HG03571 (cell line): ENCODE data around the gene ZNF714.

Experiments used
- ATAC-seq: cut with Tn5 transposase; IDR thresholded peaks from one replicate; pipeline ENCODE4 v1.9.1; 2021; ENCODE audit not compliant: unreplicated experiment

ZNF714 gene

DNA sequence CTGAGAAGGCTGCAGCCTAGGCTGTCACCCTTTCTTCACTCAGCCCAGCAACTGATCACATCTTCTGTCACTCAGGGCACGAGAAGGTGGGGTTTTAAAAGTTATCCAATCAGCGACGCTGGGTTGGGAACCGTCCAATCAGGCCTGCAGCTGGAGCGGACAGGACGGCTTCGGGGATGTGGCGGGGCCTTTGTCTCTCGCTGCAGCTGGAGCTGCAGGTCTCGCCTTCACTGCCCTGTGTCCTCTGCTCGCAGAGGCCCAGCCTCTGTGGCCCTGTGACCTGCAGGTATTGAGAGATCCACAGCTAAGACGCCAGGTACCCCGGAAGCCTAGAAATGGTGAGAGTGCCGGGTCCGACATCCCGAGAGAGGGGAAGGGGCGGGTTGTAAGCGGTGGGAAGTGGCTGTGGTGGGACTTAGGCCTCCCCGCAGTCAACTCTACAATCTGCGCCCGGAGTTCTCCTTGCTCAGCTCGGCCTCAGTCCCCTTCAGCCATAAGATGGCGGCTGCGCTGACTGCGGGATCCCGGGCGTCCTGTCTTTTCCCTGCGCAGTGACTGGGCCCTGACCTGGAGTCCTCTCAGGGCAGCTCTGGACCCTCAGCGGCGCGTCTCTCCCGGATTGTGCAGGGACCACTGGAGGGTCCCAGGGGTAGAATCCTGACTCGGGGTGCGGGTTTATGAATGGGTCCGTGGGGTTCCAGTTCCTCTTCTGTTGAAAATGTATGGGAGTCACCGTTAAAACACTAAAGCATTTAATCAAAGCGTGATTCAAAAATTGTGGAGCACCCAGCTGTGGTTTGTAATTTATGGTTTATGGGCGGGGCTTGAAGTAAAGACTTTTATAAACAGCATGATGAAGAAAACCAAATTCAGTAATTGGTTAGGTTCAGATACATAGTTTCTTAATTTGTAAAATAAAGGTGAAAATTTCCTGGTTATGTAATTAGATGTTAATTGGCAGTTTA, at the start of gene ZNF714:
TSS of gene ZNF714 (plus strand) at position 193 of the 965 bp plus-strand sequence. CDS start 16,066 bp downstream, outside the sequence.
- ATAC-seq = no peak

DNA sequence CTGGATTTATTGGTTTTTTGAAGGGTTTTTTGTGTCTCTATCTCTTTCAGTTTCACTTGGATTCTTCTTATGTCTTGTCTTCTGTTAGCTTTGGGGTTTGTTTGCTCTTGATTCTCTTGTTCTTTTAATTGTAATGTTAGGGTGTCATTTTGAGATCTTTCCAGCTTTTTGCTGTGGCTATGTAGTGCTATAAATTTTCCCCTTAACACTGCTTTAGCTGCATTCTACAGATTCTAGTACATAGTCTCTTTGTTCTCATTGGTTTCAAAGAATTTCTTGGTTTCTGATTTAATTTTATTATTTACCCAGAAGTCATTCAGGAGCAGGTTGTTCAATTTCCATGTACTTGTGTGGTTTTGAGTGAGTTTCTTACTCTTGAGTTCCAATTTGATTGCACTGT, 37.0 kb upstream of the ZNF714 start:
- ATAC-seq = no peak

DNA sequence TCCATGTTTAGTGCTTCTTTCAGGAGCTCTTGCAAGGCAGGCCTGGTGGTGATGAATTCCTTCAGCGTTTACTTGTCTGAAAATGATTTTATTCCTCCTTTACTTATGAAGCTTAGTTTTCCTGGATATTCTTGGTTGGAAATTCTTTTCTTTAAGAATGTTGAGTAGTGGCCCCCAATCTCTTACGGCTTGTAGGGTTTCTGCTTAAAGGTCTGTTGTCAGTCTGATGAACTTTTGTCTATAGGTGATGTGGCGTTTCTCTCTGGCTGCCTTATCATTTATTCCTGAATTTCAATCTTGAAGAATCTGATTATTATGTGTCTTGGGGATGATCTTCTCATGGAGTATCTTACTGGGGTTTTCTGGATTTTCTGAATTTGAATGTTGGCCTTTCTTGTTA, 35.5 kb upstream of the ZNF714 start:
- no peak for ATAC-seq

DNA sequence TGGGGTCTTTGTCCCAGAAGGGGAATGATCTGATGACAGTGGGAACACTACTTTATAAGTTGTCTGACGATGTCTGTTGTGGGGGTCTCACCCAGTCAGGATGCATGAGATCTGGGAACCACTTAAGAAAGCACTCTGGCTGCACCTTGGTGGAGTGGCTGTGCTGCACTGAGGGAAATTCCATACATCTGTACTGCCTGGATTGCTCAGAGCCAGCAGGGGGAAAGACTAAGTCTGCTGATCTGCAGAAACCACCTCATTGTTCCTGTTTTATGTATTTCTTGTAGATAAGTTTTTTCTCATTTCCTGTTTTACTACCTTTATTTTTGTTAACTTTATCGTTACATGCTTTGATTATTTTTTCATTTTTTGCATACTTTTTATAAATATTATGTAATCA, 34.3 kb upstream of the ZNF714 start:
- no peak for ATAC-seq

DNA sequence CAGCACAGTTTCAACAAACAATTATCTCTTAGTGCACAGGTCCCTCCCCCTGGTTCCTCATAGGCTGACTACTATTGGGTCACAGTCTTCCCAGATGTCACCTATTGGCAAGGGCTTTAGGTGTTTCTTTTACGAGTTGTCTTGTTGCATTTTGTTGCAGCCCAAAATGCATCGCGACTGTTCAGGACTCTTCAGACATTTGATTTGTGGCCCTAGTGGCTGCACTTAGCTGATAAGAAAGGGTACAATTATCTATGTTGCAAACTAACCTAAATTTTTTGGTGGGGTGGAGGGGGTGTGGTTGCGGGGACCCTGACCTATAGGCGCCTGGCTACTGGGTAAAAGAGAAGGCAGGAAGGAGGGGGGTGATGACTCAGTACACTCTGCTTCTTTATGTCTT, 29.1 kb upstream of the ZNF714 start:
- no peak for ATAC-seq

DNA sequence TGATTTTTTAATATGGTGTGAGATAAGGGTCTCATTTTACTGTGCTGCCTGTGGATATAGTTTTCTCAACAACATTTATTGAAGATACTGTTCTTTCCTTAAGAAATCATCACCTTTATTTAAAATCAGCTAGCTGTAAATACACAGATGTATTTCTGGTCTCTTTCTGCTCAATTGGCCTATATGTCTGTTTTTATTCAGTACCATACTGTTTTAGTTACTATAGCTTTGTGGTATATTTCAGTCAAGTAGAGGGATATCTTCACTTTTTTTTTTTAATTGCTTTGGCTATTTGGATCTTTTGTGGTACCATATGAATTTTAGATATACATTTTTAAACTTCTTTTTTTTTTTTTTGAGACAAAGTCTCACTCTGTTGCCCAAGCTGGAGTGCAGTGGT, 16.7 kb upstream of the ZNF714 start:
- ATAC-seq = no peak

DNA sequence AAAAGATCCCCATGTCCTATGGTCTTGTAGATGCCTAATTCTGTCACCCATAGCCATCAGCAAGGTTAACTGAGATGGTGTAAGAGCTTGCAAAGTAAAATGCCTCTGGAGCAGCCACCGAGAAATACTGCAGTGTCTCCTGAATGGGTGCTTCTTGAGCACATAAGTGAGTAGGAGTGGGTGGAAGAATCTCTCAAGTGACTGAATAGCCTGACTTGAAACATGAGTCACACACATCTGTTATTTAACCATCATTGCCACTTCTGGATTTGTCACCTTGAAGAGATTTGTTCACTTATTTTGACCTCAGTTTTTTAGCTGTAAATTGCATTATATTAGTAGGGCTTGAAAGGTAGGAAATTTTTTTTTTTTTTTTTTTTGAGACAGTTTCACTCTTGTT, 2.3 kb downstream of the ZNF714 start:
- ATAC-seq = no peak

DNA sequence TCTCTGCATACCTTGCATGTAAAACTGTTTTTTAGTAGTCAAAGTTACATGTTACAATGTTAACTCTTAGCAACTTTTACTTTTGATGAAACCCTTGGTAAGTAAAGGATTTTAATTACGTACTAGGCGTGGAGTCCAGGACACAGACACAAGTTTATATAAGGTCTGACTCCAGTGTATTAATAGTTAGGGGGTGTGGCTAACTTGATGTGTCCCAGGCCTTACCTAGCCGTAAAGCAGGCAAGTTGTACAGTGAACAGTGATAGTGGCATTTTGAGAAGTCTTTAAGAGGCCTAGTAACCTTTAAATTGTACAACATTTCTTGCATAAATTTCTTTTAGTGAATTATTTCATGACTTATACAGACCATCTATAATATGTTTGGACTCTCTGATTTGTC, 5.9 kb downstream of the ZNF714 start:
- no peak for ATAC-seq

DNA sequence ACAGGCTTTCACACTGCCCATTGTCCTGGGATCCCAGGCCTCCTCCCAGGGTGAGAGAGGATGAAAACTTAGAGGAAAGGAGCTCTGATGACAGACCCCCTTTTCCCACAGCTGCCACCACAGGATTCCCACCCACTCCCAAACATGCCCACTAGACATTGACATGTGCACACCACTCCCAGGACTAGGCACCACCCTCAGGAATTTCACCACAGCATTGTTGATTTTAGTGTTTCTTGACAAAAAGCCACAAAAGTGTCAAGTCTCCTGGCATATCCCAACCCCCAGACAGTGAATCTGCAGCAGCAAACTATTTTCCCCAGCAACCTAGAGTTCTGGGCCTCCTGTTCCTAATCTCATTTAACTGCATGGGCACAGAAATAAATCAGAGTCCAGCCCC, 10.1 kb downstream of the ZNF714 start:
- ATAC-seq = no peak

DNA sequence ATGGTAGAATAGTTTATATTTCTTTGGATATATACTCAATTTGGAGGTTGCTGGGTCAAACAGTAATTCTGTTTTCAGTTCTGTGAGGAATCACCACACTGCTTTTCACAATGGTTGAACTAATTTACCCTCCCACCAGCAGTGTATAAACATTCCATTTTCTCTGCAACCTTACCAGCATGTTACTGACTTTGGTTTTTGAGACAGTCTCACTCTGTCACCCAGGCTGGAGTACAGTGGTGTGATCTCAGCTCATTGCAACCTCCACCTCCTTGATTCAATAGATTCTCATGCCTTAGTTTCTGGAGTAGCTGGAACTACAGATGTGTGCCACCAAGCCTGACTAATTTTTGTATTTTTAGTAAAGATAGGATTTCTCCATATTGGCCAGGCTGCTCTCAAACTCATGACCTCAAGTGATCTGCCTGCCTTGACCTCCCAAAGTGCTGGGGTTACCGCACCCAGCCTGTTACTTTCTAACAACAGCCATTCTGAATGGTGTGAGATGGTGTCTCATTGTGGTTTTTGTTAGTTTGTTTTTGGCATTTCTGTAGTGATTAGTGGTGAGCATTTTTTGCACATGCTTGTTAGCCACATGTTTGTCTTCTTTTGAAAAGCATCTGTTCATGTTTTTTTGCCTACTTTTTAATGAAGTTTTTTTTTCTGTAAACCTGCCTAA, 12.5 kb downstream of the ZNF714 start:
- ATAC-seq = no peak

DNA sequence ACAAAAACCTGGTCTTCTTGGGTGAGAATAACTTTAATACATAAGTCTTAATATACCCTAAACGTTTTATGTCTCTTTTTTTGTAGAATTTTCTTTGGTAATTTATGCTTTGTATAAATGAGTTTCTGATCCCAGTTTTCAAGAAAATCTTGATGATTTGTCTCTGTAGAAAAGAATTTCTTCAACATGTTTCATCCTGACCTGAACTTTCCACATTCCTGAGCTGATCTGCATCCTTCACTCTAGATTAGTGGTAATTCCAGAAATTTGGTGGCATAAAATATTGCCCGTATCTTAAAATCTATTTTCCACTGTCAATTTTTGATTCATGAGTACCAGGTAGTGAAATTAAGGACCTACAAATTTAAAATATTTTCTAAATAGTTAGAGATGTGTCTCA, 16.3 kb downstream of the ZNF714 start:
- ATAC-seq = no peak

DNA sequence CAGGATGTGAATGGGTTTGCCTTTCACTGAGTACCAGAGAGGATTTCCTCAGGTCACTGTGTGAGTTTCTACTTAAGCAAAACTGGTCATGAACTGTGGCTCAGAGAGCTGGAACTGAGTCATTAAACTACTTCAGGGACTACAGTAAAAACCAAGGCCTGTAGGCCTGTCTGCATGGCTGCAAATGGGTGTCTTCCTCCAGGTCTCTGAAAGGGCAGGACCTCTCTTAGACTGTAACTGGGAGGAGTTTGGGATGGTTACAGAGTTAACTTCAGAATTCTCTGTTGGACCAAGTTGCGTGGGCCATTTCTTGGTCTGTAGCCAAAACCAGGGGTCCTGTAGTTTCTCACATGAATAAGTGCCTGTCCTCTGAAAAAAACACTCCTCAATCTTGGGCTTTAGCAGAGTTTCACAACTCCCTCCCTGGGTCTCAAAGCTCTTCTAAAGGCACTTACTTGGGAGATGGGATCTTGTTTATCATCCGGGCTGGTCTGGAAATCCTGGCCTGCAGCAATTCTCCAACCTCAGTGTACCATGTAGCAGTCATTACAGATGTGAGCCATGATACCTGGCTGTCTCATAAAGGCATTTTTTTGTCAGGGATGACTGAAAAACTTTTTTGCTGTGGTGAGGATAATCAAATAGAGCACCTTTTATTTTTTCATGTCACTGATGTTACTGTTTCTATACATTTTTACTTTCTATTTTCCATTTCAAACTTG, 19.7 kb downstream of the ZNF714 start:
- ATAC-seq = no peak

DNA sequence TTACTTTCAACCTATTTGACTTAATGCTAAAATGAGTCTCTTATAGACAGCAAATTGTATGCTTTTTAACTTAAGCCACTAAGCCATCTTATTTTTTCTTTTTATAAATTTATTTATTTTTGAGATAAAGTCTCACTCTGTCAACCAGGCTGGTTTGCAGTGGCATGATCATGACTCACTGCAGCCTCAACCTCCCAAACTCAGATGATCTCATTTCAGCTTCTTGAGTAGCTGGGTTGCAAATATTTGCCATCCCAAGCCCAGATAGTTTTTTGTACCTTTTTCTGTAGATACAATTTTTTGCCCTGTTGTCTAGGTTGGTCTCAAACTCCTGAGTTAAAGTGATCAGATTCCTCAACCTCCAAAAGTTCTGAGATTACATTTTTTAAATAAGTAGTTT, 27.1 kb downstream of the ZNF714 start:
- no peak for ATAC-seq

DNA sequence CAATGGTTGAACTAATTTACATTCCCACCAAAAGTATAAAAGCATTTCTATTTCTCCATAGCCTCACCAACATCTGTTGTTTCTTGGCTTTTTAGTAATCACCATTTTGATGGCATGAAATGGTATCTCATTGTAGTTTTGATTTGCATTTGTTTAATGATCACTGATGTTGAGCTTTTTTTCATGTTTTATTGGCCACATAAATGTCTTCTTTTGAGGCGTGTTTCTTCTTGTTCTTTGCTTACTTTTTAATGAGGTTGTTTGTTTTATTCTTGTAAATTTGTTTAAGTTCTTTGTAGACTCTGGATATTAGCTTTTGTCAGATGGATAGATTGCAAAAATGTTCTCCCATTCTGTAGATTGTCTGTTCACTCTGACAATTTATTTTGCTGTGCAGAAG, 28.2 kb downstream of the ZNF714 start:
- ATAC-seq = no peak

DNA sequence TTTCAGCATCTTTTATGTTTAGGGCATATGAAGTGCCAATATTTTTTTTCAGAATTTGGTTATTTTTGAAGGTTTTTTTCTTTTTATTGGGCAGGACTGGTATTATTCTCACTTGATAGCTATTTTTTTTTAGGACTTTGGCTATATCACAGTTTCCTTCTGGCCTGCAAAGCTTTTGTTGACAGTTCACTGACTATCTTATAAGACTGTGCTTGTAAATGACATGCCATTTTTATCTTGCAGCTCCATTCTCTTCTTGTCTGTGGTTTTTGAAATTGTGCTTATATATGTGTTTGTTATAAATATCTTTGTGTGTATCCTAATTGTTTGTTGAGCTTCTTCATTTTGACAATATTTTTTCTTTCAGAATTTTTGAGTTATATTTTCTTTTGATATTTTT, 33.4 kb downstream of the ZNF714 start:
- no peak for ATAC-seq

DNA sequence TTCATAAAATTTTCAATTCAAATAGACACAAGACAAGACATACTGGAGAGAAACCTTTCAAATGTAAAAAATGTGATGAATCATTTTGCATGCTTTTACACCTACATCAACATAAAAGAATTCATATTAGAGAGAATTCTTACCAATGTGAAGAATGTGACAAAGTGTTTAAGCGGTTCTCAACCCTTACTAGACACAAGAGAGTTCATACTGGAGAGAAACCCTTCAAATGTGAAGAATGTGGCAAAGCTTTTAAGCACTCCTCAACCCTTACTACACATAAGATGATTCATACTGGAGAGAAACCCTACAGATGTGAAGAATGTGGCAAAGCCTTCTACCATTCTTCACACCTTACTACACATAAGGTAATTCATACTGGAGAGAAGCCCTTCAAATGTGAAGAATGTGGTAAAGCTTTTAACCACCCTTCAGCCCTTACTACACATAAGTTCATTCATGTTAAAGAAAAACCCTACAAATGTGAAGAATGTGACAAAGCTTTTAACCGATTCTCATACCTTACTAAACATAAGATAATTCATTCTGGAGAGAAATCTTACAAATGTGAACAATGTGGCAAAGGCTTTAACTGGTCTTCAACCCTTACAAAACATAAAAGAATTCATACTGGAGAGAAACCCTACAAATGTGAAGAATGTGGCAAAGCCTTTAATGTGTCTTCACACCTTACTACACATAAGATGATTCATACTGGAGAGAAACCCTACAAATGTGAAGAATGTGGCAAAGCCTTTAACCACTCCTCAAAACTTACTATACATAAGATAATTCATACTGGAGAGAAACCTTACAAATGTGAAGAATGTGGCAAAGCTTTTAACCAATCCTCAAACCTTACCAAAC, 35.3 kb downstream of the ZNF714 start:
- ATAC-seq = no peak

DNA sequence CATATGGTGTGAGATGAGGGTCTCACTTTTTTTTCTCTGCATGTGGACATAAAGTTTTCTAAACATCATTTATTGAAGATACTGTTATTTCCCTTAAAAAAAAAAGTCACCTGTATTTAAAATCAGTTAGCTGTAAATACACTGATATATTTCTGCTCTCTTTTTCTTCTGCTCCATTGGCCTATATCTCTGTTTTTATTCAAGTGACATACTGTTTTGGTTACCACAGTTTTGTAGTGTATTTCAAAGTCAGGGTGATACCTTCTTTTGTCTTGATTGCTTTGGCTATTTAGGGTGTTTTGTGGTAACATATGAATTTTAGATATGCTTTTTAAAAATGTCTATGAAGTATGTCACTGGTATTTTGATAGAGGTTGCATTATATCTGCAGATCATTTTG, 44.1 kb downstream of the ZNF714 start:
- ATAC-seq = no peak

DNA sequence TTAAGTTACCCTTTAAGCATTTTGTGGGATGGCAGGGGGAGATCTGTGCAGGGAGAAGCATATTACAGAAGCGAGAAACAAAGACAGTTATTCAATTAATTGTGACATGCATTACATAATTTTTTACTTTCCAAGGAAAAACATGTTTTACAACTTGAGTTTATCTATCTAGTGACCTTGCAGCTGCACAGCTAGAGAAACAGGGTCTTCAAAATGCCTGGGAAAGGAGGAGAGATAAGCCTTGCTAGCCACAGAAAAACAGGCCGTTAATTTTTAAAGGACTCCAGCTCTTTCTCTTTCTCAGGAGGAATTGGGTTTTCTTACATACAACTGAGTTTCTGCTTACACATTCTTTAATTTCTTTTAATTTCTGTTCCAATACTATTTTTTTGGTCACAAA, 45.0 kb downstream of the ZNF714 start:
- ATAC-seq = no peak

DNA sequence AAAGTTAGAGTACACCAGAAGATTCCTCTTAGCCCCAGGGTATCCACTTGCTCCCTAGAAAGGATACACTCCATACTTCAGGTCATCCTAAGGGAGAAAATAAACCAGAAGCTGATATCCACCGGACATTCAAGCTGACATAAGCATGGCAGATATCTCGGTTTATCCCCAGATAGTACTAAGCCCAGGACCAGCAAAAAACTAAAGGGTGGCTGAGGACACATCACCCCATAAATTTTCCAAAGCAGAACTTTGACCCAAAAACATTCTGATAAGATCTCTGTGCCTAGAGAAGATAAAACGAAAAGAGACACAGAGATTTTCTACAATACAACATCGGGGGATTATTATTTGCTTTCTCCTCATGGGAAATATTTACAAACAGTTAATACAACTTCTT, 45.9 kb downstream of the ZNF714 start:
- no peak for ATAC-seq

DNA sequence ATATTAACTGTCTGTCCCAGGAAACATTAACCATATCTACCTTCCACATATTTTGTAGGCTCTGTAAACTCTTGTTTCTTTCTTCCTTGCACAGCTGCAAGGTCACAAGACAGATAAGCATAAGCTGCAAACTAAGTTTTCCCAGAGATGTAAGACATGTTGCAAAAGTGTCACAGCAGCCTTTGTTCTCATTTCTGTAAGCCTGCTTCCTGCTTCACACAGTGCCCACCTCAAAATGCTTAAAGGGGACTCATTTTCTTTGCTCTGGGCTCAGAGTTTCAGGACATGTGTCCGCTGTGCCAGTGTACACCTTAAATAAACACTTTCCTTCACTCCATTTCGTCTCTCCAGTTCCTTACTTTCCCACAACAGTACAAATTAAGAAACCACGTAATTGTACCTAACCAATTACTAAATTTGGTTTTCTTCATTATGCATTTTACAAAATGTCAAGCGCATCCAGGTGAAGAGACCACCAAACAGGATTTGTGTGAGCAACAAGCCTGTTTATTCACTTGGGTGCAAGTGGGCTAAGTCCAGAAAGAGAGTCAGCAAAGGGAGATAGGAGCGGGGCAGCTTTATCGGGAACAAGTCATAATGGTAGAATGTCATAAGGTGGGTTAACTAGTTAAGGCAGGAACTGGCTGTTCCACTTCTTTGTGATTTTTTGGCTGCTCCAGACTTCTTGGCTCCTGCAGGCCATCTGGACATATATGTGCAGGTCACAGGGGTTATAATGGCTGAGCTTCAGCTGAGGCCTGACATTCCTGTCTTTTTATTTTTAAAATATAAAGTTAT, 47.1 kb downstream of the ZNF714 start:
- no peak for ATAC-seq
